Activated T-helper 1 cell treated with anti-CD3 and anti-CD28 coated beads, Interleukin-12 subunit alpha, Interleukin-12 subunit beta, Interleukin-2, Interleukin-4 antibody, amounts not matched to agents 30 ng/mL and 10 ng/mL and 1 ng/mL, durations not matched to agents 14 hours and 24 hours and 36 hours (primary cell): ENCODE measurements around the gene AGRN. TPM values are rescaled to one million over a fixed set of nuclear protein-coding genes. Genes with fewer than 3 reads are reported as not detected.

Source experiments
- DNase-seq: peaks from one replicate; pipeline ENCODE4 v3.0.0; 2021; ENCODE audit warnings: low spot score
- H3K27ac Mint-ChIP-seq: one replicate; pipeline ENCODE4 v1.8.0; 2021; ENCODE audit warnings: mild to moderate bottlenecking, mixed read lengths
- H3K27me3 Mint-ChIP-seq: one replicate; pipeline ENCODE4 v1.8.0; 2022; ENCODE audit warnings: mild to moderate bottlenecking, moderate library complexity, mixed read lengths; ENCODE audit not compliant: insufficient read depth
- H3K36me3 Mint-ChIP-seq: one replicate; pipeline ENCODE4 v1.8.0; 2021; ENCODE audit warnings: low read depth, mixed read lengths
- H3K4me1 Mint-ChIP-seq: one replicate; pipeline ENCODE4 v1.8.0; 2021; ENCODE audit warnings: low read depth, mixed read lengths
- H3K4me3 Mint-ChIP-seq: one replicate; pipeline ENCODE4 v1.8.0; 2021; ENCODE audit warnings: mild to moderate bottlenecking, moderate library complexity, mixed read lengths
- H3K9me3 Mint-ChIP-seq: one replicate; pipeline ENCODE4 v1.8.0; 2021; ENCODE audit warnings: mixed read lengths
- intact Hi-C: fragments of 100-400 bp; cut with micrococcal nuclease; formaldehyde crosslinking; loops from one replicate; pipeline ENCODE4 v1.15.1; 2024
- total RNA-seq: library from RNA; stranded (reverse); gene quantifications from 2 replicates; pipeline ENCODE4 v1.2.3, GENCODE V29; 2022

AGRN gene
- total RNA-seq, 1 donor from 2014 or later, result 30.3 TPM

DNA sequence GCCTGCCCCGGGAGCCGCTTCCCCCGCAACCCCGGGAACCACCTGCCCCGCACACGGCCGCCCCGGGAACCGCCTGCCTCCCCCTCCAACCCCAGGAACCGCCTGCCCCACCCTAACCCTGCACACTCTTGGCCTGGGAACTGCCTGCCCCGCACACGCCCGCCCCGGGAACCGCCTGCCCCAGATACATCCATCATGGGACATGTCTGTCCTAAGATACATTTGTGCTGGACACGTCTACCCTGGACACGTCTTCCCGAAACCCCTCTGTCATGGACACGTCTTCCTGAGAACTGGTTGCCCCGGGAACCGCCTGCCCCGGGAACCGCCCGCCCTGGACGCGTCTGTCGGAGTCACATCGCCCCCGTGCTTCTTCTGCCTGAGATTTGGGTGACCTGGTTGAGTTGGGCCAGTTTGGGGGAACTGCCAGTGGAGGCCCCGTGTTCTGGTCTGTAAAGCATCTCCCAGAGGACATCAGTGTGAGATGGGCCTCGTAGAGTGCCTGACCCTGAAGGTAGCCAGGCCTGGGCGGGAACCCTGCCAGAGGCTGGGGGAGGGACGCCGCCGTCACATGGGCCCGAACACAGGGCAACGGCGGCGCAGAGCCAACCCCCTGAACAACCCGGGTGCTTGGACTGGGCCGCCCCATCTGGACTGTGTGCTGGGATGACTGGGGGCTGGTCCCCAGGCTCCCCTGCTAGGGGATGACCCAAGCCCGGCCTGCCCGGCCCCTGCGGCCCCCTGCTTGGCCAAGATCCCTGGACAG, 41.7 kb upstream of the AGRN start:
- H3K4me1 Mint-ChIP-seq, result no peaks in the 10 kb centered on the region
- peaks cover 9% of the 10 kb centered on the region for H3K27me3 Mint-ChIP-seq
- intact Hi-C loops, result no loop called here
- no peak for DNase-seq
- H3K4me3 Mint-ChIP-seq, result no peak overlapping the region
- peak overlapping the region; percentile 13 for H3K27ac Mint-ChIP-seq
- H3K9me3 Mint-ChIP-seq, result no peaks in the 10 kb centered on the region
- no peaks in the 10 kb centered on the region for H3K36me3 Mint-ChIP-seq

DNA sequence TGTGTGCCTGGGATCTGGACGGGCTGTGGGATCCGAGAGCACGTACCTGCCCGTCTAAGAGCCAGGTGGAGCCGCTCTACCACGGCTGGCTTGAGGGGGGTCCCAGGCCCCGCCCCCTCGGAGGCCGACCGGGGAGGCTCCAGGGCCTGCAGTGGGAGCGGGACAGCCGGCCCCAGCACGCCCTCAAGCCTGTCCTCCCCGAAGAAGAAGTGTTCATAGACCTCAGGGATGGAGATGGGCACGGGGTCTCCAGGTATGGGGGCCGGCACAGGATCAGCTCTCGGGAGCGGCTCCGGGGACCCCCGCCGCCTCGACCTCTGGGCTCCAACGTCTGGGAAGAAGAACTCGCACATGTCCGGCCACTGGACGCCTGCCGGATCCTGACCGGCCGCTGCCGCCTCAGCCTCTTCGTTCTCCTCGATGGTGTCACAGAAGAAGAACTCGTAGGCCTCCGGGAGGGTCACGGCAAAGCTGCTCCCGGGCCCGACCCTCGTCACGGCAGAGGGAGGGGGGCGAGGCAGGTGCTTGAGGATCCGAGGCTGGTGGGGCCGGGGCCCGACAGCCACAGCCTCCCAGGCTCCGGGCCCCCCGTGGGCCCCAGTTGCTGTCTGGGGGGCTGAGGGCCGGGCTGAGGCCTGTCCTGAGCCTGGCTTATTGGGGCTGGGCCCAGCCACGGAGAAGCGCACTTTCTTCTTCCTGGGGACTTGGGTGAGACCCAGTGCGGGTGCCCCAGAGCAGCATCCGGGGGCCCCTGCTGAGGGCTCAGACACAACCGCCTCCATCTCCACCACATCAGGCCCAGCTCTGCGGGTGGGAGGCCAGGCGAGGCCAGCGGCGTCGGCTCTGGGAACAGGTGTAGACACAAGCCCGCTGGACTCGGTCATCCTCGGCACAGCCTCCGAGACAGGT, 40.8 kb upstream of the AGRN start:
- Mint-ChIP-seq H3K4me1 (no peaks in the 10 kb centered on the region), H3K36me3 (no peaks in the 10 kb centered on the region), H3K9me3 (no peaks in the 10 kb centered on the region), H3K27ac (no peak overlapping the region), H3K27me3 (peaks cover 10% of the 10 kb centered on the region), H3K4me3 (no peak overlapping the region)
- intact Hi-C loops, result no loop called here
- DNase-seq, result no peak

DNA sequence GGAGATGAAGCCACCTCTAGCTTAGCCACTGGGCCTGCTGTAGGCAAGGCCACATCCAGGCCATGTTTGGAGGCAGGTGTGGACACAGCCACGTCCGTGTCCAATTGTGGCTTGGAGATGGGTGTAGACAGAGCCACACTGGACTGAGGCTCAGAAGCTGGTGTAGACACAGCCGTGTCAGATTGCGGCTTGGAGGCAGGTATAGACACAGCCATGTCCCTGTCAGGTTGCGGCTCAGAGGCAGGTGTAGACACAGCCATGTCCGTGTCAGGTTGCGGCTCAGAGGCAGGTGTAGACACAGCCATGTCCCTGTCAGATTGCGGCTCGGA, 40.2 kb upstream of the AGRN start:
- Mint-ChIP-seq H3K36me3 (no peaks in the 10 kb centered on the region), H3K27me3 (peaks cover 10% of the 10 kb centered on the region), H3K4me3 (no peak overlapping the region), H3K27ac (no peak overlapping the region), H3K4me1 (no peaks in the 10 kb centered on the region), H3K9me3 (no peaks in the 10 kb centered on the region)
- intact Hi-C loops, result loop anchor here (5.0 kb wide), 1 partner anchor 313 kb away; no protein-coding TSS in a partner anchor
- DNase-seq, result no peak

DNA sequence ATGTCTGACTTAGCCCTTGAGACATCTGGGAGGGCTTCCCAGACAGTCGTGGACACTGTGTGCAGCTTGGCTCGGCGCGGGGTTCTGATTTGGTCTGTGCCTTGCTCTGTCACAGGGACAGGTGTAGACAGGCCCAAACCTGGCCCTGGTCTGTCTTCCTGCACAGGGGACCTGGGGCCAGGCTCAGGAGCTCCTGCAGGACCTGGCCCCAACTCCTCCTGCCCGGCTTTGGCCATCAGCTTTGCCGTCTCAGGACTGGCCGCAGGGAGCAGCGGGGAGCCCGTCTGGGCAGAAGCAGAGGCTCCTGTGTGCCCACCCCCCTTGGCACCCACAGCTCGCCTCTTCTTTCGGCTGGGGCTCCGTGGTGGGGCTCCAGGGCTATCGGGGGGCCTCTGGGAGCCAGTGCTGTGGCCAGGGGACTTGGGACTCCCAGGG, 39.8 kb upstream of the AGRN start:
- intact Hi-C loops, result loop anchor here (5.0 kb wide), 1 partner anchor 312 kb away; no protein-coding TSS in a partner anchor
- Mint-ChIP-seq H3K4me3 (no peak overlapping the region), H3K27me3 (peaks cover 15% of the 10 kb centered on the region), H3K9me3 (no peaks in the 10 kb centered on the region), H3K4me1 (no peaks in the 10 kb centered on the region), H3K27ac (no peak overlapping the region), H3K36me3 (no peaks in the 10 kb centered on the region)
- DNase-seq, result no peak

GRCh38 chr1:980602-981395, 39.1 kb upstream of the AGRN start:
- no peak overlapping the region for H3K27ac Mint-ChIP-seq
- no peaks in the 10 kb centered on the region for H3K4me1 Mint-ChIP-seq

DNA sequence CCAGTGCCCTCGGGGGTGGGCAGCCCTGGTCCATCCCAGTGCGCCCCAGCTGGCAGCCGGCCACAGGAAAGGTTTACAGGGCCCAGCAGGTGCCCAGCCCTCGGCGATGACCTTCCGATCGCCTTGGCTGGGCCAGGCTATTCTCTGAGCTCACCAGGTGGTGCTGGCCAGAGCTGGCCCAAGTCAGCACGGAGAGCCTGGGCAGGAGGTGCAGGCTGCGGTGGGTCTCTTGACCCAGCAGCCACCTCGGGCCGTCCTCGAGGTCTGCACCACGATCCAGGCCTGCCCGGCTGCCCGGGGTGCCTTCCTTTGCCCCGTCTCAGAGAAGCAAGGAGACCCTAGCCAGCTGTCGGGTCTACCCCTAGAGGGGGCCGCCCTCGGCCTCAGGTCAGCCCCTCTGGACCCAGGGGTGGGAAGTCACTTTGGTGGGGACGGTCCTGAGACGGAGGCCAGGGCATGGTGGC, 38.4 kb upstream of the AGRN start:
- H3K27ac Mint-ChIP-seq, result no peak overlapping the region
- no peak for DNase-seq
- no peaks in the 10 kb centered on the region for H3K4me1 Mint-ChIP-seq
- peaks cover 13% of the 10 kb centered on the region for H3K27me3 Mint-ChIP-seq
- intact Hi-C loops, result loop anchor here (5.0 kb wide), 1 partner anchor 311 kb away; no protein-coding TSS in a partner anchor
- no peaks in the 10 kb centered on the region for H3K9me3 Mint-ChIP-seq
- no peak overlapping the region for H3K4me3 Mint-ChIP-seq
- no peaks in the 10 kb centered on the region for H3K36me3 Mint-ChIP-seq

More at GRCh38 chr1:980602-981395, 39.1 kb upstream of the AGRN start:
- intact Hi-C loops, result loop anchor here (5.0 kb wide), 1 partner anchor 312 kb away; no protein-coding TSS in a partner anchor
- Mint-ChIP-seq H3K9me3 (no peaks in the 10 kb centered on the region), H3K27me3 (peaks cover 13% of the 10 kb centered on the region), H3K4me3 (no peak overlapping the region), H3K36me3 (no peaks in the 10 kb centered on the region)
- no peak for DNase-seq

DNA sequence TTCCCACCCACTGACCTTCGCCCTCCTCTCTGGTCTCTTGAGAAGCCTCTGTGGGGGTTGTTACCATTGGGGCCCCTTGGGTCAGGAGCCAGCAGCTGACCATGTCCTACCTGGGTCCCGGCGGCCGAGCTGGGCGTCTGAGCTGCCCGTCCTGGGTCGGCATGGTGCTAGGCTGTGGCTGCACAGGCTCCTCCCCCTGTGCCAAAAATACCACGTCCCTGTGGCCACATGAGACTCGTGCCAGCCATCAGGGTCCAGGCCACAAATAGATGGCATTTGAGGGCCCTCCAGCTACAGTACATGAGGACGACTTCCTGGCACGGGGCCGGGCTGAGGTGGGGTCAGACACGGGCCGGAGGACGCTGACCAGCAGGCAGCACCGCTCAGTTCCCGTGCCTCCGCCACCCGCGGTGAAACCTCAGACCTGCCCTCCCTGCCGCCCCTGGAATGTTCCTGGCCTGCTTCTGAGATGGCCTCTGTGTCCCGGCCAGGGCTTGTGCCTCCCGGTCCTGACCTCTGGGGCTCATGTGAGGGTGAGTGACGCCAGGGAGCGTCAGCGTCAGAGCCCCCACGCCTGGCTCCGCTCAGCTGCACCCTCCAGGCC, 37.9 kb upstream of the AGRN start, which contains the start of gene PERM1:
Gene PERM1, minus strand, starts transcription at position 139 of the 604 bp plus-strand sequence. CDS start 1,064 bp downstream, outside the sequence.
- no peaks in the 10 kb centered on the region for H3K9me3 Mint-ChIP-seq
- H3K4me3 Mint-ChIP-seq, result no peak within 1 kb of the TSS
- no peak within 1 kb of the TSS for H3K27ac Mint-ChIP-seq
- H3K4me1 Mint-ChIP-seq, result no peaks in the 10 kb centered on the region
- DNase-seq, result no peak
- intact Hi-C loops, result loop anchor here (5.0 kb wide), 1 partner anchor 310 kb away; no protein-coding TSS in a partner anchor
- peaks cover 13% of the 10 kb centered on the region for H3K27me3 Mint-ChIP-seq
- H3K36me3 Mint-ChIP-seq, result no peaks in the 10 kb centered on the region

GRCh38 chr1:982765-983436, 37.0 kb upstream of the AGRN start:
- Mint-ChIP-seq H3K4me3 (no peak overlapping the region), H3K4me1 (no peaks in the 10 kb centered on the region), H3K27ac (no peak overlapping the region), H3K9me3 (no peaks in the 10 kb centered on the region), H3K27me3 (peaks cover 13% of the 10 kb centered on the region), H3K36me3 (no peaks in the 10 kb centered on the region)
- no peak for DNase-seq
- intact Hi-C loops, result loop anchor here (5.0 kb wide), 1 partner anchor 309 kb away; no protein-coding TSS in a partner anchor

GRCh38 chr1:983798-984475, 36.0 kb upstream of the AGRN start:
- intact Hi-C loops, result loop anchor here (1.0 to 5.0 kb wide), 3 partner anchors 17 to 308 kb away; partner anchors contain the start of gene HES4

DNA sequence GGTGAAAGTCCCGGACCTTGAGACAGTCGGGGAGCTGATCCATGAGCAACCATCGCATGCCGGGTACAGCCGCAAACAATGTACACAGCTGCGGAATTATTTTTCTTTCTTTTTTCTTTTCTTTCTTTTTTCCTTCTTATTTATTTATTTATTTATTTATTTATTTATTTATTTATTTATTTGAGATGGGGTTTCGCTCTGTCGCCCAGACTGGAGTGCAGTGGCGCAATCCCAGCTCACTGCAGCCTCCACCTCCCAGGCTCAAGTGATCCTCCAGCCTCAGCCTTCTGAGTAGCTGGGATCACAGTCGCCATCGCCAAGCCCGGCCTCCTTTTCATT, 35.5 kb upstream of the AGRN start:
- Mint-ChIP-seq H3K27ac (no peak overlapping the region), H3K9me3 (no peaks in the 10 kb centered on the region)
- intact Hi-C loops, result loop anchor here (1.0 to 5.0 kb wide), 3 partner anchors 16 to 308 kb away; partner anchors contain the start of gene HES4

More at GRCh38 chr1:983798-984475, 36.0 kb upstream of the AGRN start:
- Mint-ChIP-seq H3K4me3 (no peak overlapping the region), H3K9me3 (no peaks in the 10 kb centered on the region), H3K4me1 (no peaks in the 10 kb centered on the region), H3K27ac (no peak overlapping the region), H3K27me3 (peaks cover 19% of the 10 kb centered on the region), H3K36me3 (no peaks in the 10 kb centered on the region)
- DNase-seq, result peak; percentile 43

DNA sequence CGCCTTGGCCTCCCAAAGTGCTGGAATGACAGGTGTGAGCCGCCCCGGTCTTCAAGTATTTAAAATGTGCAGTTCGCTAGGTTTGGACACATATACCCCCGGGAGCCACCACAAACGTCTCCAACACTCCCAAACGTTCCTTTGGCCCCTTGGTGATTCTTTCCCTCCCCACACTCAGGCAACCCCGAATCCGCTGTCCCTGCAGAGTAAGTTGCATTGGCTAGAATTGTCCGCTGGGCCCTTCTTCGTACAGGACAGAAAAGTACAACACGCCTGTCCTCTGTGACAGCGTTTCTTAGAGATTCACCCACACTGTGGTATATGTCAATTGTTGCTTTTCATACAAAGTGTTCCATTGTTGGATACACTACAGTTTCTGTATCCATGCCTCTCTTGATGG, 34.8 kb upstream of the AGRN start:
- Mint-ChIP-seq H3K4me3 (no peak overlapping the region), H3K27me3 (peaks cover 28% of the 10 kb centered on the region), H3K27ac (no peak overlapping the region), H3K36me3 (no peaks in the 10 kb centered on the region), H3K9me3 (no peaks in the 10 kb centered on the region), H3K4me1 (no peaks in the 10 kb centered on the region)
- DNase-seq, result no peak
- intact Hi-C loops, result loop anchor here (2.0 kb wide), 1 partner anchor 16 kb away; the partner anchor contains the start of gene HES4

More for the DNA sequence above, 35.5 kb upstream of the AGRN start:
- Mint-ChIP-seq H3K4me1 (no peaks in the 10 kb centered on the region), H3K4me3 (no peak overlapping the region), H3K36me3 (no peaks in the 10 kb centered on the region), H3K27me3 (peaks cover 24% of the 10 kb centered on the region)
- no peak for DNase-seq
